ENCODE measurements around the gene GSTA2.
"Not testable (repeated sequence)": the region's sequence is repeated elsewhere in the genome, so short reads cannot be mapped to it uniquely, and the experiment has no call there.

The GSTA2 gene

DNA sequence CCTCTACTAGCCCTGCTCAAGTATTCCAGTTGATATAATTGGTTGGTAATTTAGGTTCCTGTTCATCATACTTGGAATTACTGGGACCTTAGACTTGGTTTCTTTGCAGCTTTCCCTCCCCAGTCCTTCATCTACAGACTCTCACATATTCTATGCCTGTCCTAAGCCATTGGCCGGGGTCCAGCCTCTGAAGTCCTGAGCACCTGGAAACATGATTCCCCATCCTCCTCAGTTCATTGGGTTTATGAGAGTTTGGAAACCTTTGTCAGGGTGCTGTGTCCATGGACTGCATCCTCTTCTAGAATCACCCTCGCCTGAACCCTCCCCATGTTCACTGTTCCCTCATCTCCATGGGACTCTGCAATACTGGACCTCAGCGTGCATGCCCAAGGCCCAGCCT is 8.8 kb downstream of the GSTA2 start:
- H3K4me2 ChIP-seq (ENCODE audit: low read length) = no peak overlapping the region
- H3K4me1 ChIP-seq (ENCODE audit: control insufficient read depth, insufficient read depth, low read length) = no peaks in the 10 kb centered on the region
- no peak overlapping the region for H3K9ac ChIP-seq (ENCODE audit: low read depth, low read length)
- H3K4me3 ChIP-seq (ENCODE audit: low read length) = no peak overlapping the region
- H3K9me3 ChIP-seq (replicated peaks; ENCODE audit: low read length) = no peaks in the 10 kb centered on the region
- H3K27me3 ChIP-seq (ENCODE audit: control insufficient read depth, insufficient read depth, low read length) = peaks cover 23% of the 10 kb centered on the region
- H3K36me3 ChIP-seq (ENCODE audit: insufficient read depth, low read length) = no peaks in the 10 kb centered on the region

DNA sequence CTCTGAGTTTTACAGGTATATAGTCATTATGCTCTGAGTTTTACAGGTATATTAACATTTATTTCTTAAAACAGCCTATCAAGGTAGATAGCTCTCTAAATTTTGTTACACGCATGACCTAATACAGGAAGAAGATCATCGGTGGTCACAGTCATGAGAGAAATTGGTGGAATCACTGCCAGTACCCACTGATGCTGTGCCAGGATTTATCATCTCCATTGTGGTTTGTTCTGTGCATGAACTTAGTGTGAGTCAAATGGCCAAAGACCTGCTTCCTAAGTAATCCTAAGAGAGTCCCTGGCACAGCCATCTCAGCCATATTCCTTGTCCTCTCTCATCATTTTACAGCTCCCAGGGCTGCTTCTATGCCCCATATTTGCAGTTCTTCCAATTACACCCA is 10.1 kb downstream of the GSTA2 start:
- not testable (repeated sequence) for H3K4me2 ChIP-seq (ENCODE audit: low read length); H3K4me3 ChIP-seq (ENCODE audit: low read length); H3K4me1 ChIP-seq (ENCODE audit: control insufficient read depth, insufficient read depth, low read length); H3K9ac ChIP-seq (ENCODE audit: low read depth, low read length); H3K36me3 ChIP-seq (ENCODE audit: insufficient read depth, low read length); H3K9me3 ChIP-seq (replicated peaks; ENCODE audit: low read length)
- H3K27me3 ChIP-seq (ENCODE audit: control insufficient read depth, insufficient read depth, low read length) = peaks cover 23% of the 10 kb centered on the region

DNA sequence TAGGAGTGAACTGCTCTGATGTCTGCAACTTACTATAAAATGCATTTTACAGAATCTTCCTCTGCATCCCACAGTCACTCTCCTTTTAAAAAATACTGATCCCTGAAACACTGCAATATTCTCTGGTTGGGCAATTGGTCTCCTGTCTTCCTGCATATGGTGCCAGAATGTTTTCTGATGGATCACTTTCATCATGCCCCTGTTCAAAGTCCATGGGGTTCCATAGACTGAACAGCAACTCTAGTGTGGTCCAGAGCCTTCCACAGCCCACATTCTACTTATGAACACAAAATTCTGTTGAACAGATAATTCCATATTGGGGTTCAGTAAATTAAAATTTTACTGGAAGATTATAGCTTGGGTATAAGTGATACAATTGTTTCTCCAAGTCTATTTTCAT is 11.0 kb downstream of the GSTA2 start:
- Histone ChIP-seq H3K4me2 (ENCODE audit: low read length) (no peak overlapping the region), H3K9me3 (replicated peaks; ENCODE audit: low read length) (no peaks in the 10 kb centered on the region), H3K27me3 (ENCODE audit: control insufficient read depth, insufficient read depth, low read length) (peaks cover 23% of the 10 kb centered on the region)

GRCh38 chr6:52749556-52750152 is 13.6 kb downstream of the GSTA2 start:
- Histone ChIP-seq H3K4me2 (ENCODE audit: low read length) (no peak overlapping the region), H3K4me3 (ENCODE audit: low read length) (no peak overlapping the region), H3K27me3 (ENCODE audit: control insufficient read depth, insufficient read depth, low read length) (peaks cover 28% of the 10 kb centered on the region), H3K9me3 (replicated peaks; ENCODE audit: low read length) (no peaks in the 10 kb centered on the region), H3K9ac (ENCODE audit: low read depth, low read length) (no peak overlapping the region), H3K4me1 (ENCODE audit: control insufficient read depth, insufficient read depth, low read length) (no peaks in the 10 kb centered on the region), H3K36me3 (ENCODE audit: insufficient read depth, low read length) (no peaks in the 10 kb centered on the region)

More for the DNA sequence above, 11.0 kb downstream of the GSTA2 start:
- Histone ChIP-seq H3K4me1 (ENCODE audit: control insufficient read depth, insufficient read depth, low read length) (no peaks in the 10 kb centered on the region), H3K4me3 (ENCODE audit: low read length) (no peak overlapping the region), H3K36me3 (ENCODE audit: insufficient read depth, low read length) (no peaks in the 10 kb centered on the region), H3K9ac (ENCODE audit: low read depth, low read length) (no peak overlapping the region)

- H3K27me3 ChIP-seq (ENCODE audit: control insufficient read depth, insufficient read depth, low read length) = peaks cover 41% of the 10 kb centered on the region
- not testable (repeated sequence) for H3K9me3 ChIP-seq (replicated peaks; ENCODE audit: low read length); H3K4me2 ChIP-seq (ENCODE audit: low read length); H3K9ac ChIP-seq (ENCODE audit: low read depth, low read length); H3K4me3 ChIP-seq (ENCODE audit: low read length); H3K36me3 ChIP-seq (ENCODE audit: insufficient read depth, low read length); H3K4me1 ChIP-seq (ENCODE audit: control insufficient read depth, insufficient read depth, low read length)
Measured at GRCh38 chr6:52747301-52747700, 16.0 kb downstream of the GSTA2 start.

DNA sequence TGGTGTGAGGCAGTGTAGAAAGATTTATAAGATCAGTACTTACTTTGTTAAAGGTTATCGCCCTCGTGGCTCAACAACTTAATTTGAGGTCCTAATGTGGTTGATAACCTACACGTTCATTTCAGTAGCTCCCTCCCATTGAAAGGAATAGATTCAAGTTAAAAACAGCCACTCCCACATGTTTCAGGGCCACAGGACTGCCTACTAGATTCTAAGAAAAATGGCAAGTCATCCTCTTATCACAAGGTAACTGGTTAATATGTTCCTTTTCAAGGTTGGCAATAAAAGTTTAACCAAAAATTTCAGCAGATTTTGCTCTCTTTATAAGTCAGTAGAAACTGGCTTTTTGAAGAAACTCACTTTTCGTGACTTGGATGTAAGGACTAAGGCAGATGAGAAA is 17.1 kb downstream of the GSTA2 start:
- H3K36me3 ChIP-seq (ENCODE audit: insufficient read depth, low read length) = no peaks in the 10 kb centered on the region

GRCh38 chr6:52745764-52746201 is 17.5 kb downstream of the GSTA2 start:
- H3K9ac ChIP-seq (ENCODE audit: low read depth, low read length) = no peak overlapping the region
- no peak overlapping the region for H3K4me2 ChIP-seq (ENCODE audit: low read length)
- H3K4me1 ChIP-seq (ENCODE audit: control insufficient read depth, insufficient read depth, low read length) = no peaks in the 10 kb centered on the region
- H3K36me3 ChIP-seq (ENCODE audit: insufficient read depth, low read length) = no peaks in the 10 kb centered on the region
- no peak overlapping the region for H3K4me3 ChIP-seq (ENCODE audit: low read length)
- no peaks in the 10 kb centered on the region for H3K9me3 ChIP-seq (replicated peaks; ENCODE audit: low read length)
- H3K27me3 ChIP-seq (ENCODE audit: control insufficient read depth, insufficient read depth, low read length) = peaks cover 43% of the 10 kb centered on the region

More for the DNA sequence above, 17.1 kb downstream of the GSTA2 start:
- peaks cover 42% of the 10 kb centered on the region for H3K27me3 ChIP-seq (ENCODE audit: control insufficient read depth, insufficient read depth, low read length)
- H3K9ac ChIP-seq (ENCODE audit: low read depth, low read length) = no peak overlapping the region
- no peak overlapping the region for H3K4me2 ChIP-seq (ENCODE audit: low read length)
- H3K4me1 ChIP-seq (ENCODE audit: control insufficient read depth, insufficient read depth, low read length) = no peaks in the 10 kb centered on the region
- H3K9me3 ChIP-seq (replicated peaks; ENCODE audit: low read length) = no peaks in the 10 kb centered on the region
- H3K4me3 ChIP-seq (ENCODE audit: low read length) = no peak overlapping the region

GRCh38 chr6:52741872-52742271 is 21.4 kb downstream of the GSTA2 start:
- Histone ChIP-seq H3K27me3 (ENCODE audit: control insufficient read depth, insufficient read depth, low read length) (peaks cover 56% of the 10 kb centered on the region), H3K4me3 (ENCODE audit: low read length) (no peak overlapping the region), H3K4me2 (ENCODE audit: low read length) (no peak overlapping the region), H3K36me3 (ENCODE audit: insufficient read depth, low read length) (no peaks in the 10 kb centered on the region), H3K9ac (ENCODE audit: low read depth, low read length) (no peak overlapping the region), H3K4me1 (ENCODE audit: control insufficient read depth, insufficient read depth, low read length) (no peaks in the 10 kb centered on the region), H3K9me3 (replicated peaks; ENCODE audit: low read length) (no peaks in the 10 kb centered on the region)

DNA sequence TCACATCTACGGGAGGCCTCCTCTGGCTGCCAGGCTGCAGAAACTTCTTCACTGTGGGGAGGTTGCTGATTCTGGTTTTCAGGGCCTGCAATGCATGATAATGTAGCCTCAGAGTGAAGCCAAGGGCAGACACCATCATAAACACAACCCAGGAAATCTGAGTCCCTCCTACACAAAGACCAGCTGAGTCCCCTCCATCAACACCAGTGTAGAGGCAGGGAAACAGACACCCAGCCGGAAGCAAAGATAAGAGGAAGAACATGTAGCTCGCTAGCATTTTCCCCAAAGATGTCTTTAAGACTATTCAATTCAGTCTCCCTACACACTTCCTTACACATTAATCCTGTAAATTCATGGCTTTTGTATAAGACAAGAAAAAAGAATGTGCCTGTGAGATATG is 23.6 kb downstream of the GSTA2 start:
- H3K27me3 ChIP-seq (ENCODE audit: control insufficient read depth, insufficient read depth, low read length) = peaks cover 60% of the 10 kb centered on the region
- H3K4me3 ChIP-seq (ENCODE audit: low read length) = no peak overlapping the region
- H3K4me2 ChIP-seq (ENCODE audit: low read length) = no peak overlapping the region
- no peak overlapping the region for H3K9ac ChIP-seq (ENCODE audit: low read depth, low read length)
- H3K4me1 ChIP-seq (ENCODE audit: control insufficient read depth, insufficient read depth, low read length) = no peaks in the 10 kb centered on the region
- H3K36me3 ChIP-seq (ENCODE audit: insufficient read depth, low read length) = no peaks in the 10 kb centered on the region
- H3K9me3 ChIP-seq (replicated peaks; ENCODE audit: low read length) = no peaks in the 10 kb centered on the region

- H3K4me2 ChIP-seq (ENCODE audit: low read length) = no peak overlapping the region
- no peaks in the 10 kb centered on the region for H3K4me1 ChIP-seq (ENCODE audit: control insufficient read depth, insufficient read depth, low read length)
Measured at GRCh38 chr6:52739134-52739533, 24.1 kb downstream of the GSTA2 start.

DNA sequence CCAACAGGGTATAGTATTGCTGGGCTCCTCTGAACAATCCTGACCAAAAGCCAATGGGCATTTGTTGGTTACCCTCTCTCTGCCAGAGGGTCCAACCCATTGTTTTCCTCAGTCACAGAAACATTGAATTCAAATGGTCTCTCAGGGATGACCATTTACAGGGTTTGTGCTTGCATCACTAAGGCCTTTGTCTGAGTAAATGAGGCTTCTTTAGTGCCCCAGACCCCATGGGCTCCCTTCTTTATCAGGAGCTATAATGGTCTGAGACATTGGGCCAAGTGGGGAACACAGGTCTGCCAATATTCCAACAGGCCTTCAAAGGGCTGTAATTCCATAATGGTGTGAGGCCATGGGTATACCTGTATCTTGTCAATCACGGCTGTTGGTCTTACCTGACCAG is 27.1 kb downstream of the GSTA2 start:
- Histone ChIP-seq H3K4me1 (ENCODE audit: control insufficient read depth, insufficient read depth, low read length) (no peaks in the 10 kb centered on the region), H3K9me3 (replicated peaks; ENCODE audit: low read length) (no peaks in the 10 kb centered on the region), H3K4me3 (ENCODE audit: low read length) (no peak overlapping the region), H3K27me3 (ENCODE audit: control insufficient read depth, insufficient read depth, low read length) (peaks cover 41% of the 10 kb centered on the region), H3K36me3 (ENCODE audit: insufficient read depth, low read length) (no peaks in the 10 kb centered on the region), H3K4me2 (ENCODE audit: low read length) (no peak overlapping the region), H3K9ac (ENCODE audit: low read depth, low read length) (no peak overlapping the region)

More at GRCh38 chr6:52739134-52739533, 24.1 kb downstream of the GSTA2 start:
- Histone ChIP-seq H3K9me3 (replicated peaks; ENCODE audit: low read length) (no peaks in the 10 kb centered on the region), H3K9ac (ENCODE audit: low read depth, low read length) (no peak overlapping the region), H3K36me3 (ENCODE audit: insufficient read depth, low read length) (no peaks in the 10 kb centered on the region), H3K27me3 (ENCODE audit: control insufficient read depth, insufficient read depth, low read length) (peaks cover 55% of the 10 kb centered on the region), H3K4me3 (ENCODE audit: low read length) (no peak overlapping the region)

DNA sequence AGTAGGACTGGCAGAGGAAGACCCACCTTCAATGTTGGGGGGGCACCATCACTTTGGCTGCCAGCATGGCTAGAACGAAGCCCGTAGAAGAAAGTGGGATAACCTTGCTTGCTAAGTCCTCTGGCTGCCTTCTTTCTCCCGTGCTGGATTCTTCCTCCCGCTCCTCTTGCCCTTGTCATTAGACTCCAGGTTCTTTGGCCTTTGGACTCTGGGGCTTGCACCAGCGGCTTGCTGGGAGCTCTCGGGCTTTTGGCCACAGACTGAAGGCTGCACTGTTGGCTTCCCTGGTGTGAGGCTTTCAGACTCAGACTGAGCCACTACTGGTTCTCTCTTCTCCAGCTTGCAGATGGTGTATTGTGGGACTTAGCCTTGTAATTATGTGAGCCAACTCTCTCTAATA is 28.2 kb downstream of the GSTA2 start:
- H3K4me1 ChIP-seq (ENCODE audit: control insufficient read depth, insufficient read depth, low read length) = no peaks in the 10 kb centered on the region
- no peaks in the 10 kb centered on the region for H3K9me3 ChIP-seq (replicated peaks; ENCODE audit: low read length)
- peaks cover 34% of the 10 kb centered on the region for H3K27me3 ChIP-seq (ENCODE audit: control insufficient read depth, insufficient read depth, low read length)
- H3K9ac ChIP-seq (ENCODE audit: low read depth, low read length) = no peak overlapping the region
- H3K4me2 ChIP-seq (ENCODE audit: low read length) = no peak overlapping the region
- H3K36me3 ChIP-seq (ENCODE audit: insufficient read depth, low read length) = no peaks in the 10 kb centered on the region
- H3K4me3 ChIP-seq (ENCODE audit: low read length) = no peak overlapping the region
